Lung (tissue), 12 donors: ENCODE results near the gene COPRS. TPM values are rescaled to one million over a fixed set of nuclear protein-coding genes. Genes with fewer than 3 reads are reported as not detected.

ENCODE experiments used
- ATAC-seq: fragments of 200-7000 bp; cut with Tn5 transposase; one replicate; pipeline ENCODE4 v1.9.1; 2020; ENCODE audit warnings: moderate number of reproducible peaks; ENCODE audit not compliant: insufficient read depth, low FRiP score
- DNase-seq, 3 donors: peaks; one replicate each; pipeline ENCODE4 v3.0.0-alpha.2; 2013 to 2017
- H3K27ac ChIP-seq, 2 donors: one replicate each; pipeline ENCODE4 v1.5.1; 2013; ENCODE audit warnings: mild to moderate bottlenecking in 2 of 2, moderate library complexity in 2 of 2, control low read depth in 1 of 2, inconsistent platforms in 1 of 2, low read depth in 1 of 2, low read length in 1 of 2
- H3K27me3 ChIP-seq, 3 donors: one replicate each; pipeline ENCODE4 v1.5.1; 2013; ENCODE audit warnings: low read length in 2 of 3; ENCODE audit not compliant: control insufficient read depth in 3 of 3, insufficient read depth in 3 of 3
- H3K36me3 ChIP-seq, 4 donors: one replicate each; pipeline ENCODE4 v1.5.1; 2013; ENCODE audit warnings: low read length in 4 of 4, mild to moderate bottlenecking in 1 of 4, moderate library complexity in 1 of 4; ENCODE audit not compliant: control insufficient read depth in 4 of 4, insufficient read depth in 4 of 4
- H3K4me1 ChIP-seq, 5 donors: one replicate each; pipeline ENCODE4 v1.5.1; 2013; ENCODE audit warnings: low read length in 5 of 5, mild to moderate bottlenecking in 2 of 5, moderate library complexity in 1 of 5; ENCODE audit not compliant: control insufficient read depth in 5 of 5, insufficient read depth in 5 of 5
- H3K4me3 ChIP-seq: one replicate; pipeline ENCODE4 v1.5.1; 2013; ENCODE audit warnings: mild to moderate bottlenecking, control low read depth, moderate library complexity
- H3K9ac ChIP-seq, 2 donors: one replicate each; pipeline ENCODE4 v1.5.1; 2013; ENCODE audit warnings: low read length in 2 of 2, control low read depth in 1 of 2; ENCODE audit not compliant: insufficient read depth in 1 of 2
- H3K9me3 ChIP-seq, 4 donors: one replicate each; pipeline ENCODE4 v1.5.1; 2013; ENCODE audit warnings: low read length in 3 of 4, mild to moderate bottlenecking in 1 of 4, moderate library complexity in 1 of 4; ENCODE audit not compliant: control insufficient read depth in 4 of 4, insufficient read depth in 3 of 4
- CTCF ChIP-seq: IDR thresholded peaks from 2 replicates; pipeline ENCODE4 v1.5.1; 2012; ENCODE audit warnings: mild to moderate bottlenecking; ENCODE audit errors: control extremely low read depth, extremely low read depth
- WGBS, 2 donors: extraction: QIAGEN DNeasy Blood & Tissue Kit; methylation state at CpG; one replicate each; pipeline ENCODE4 v1.1.7; 2013; 5-methylcytosine and 5-hydroxymethylcytosine counted together
- polyA plus RNA-seq, 2 donors: library from polyadenylated mRNA; stranded (reverse); fragments of 200-250 nt; gene quantifications; one replicate each; pipeline ENCODE4 v1.2.1, GENCODE V29; 2013
- total RNA-seq, 2 donors: library from RNA; depleted of rRNA in 1 of 2; stranded (reverse); fragments of >200 nt in 1 of 2; gene quantifications; one replicate each; pipeline ENCODE4 v1.2.1, GENCODE V29; 2014 to 2021
- donor health status: control.
- donor health status: control.
- donor health status: Bipolar disorder and iron deficiency.
- donor health status: healthy.
- donor health status: DM: yes; HTN: yes; CAD: no.

The COPRS gene
- total and polyA plus RNA-seq, 4 donors = 21.0 to 64.7 (median 38.4) TPM

GRCh38 chr17:31903401-31903800 is 44.4 kb upstream of the COPRS start:
- Histone ChIP-seq H3K27me3 (no peaks in the 10 kb centered on the region), H3K9ac (no peak overlapping the region), H3K4me3 (no peak overlapping the region), H3K9me3 (no peaks in the 10 kb centered on the region), H3K36me3 (peaks cover 0 to 10% (median 5%) of the 10 kb centered on the region in 4 donors), H3K4me1 (peaks cover 0 to 22% (median 4%) of the 10 kb centered on the region in 5 donors), H3K27ac (no peak overlapping the region)
- ATAC-seq = no peak
- no peak for DNase-seq
- WGBS, 2 donors = 95 to 98% methylated on average over 16 of the region's 16 CpGs
- TF ChIP-seq CTCF = no peak

- ATAC-seq (no peak), DNase-seq (no peak)
- H3K4me3 ChIP-seq = no peak overlapping the region
- 56 to 58% methylated on average over 2 of the region's 2 CpGs for WGBS, 2 donors
- no peaks in the 10 kb centered on the region for H3K9me3 ChIP-seq
- no peaks in the 10 kb centered on the region for H3K27me3 ChIP-seq
- H3K4me1 ChIP-seq = peaks cover 0 to 15% (median 4%) of the 10 kb centered on the region in 5 donors
- H3K36me3 ChIP-seq = peaks cover 3 to 12% (median 7%) of the 10 kb centered on the region in 4 donors
- no peak overlapping the region for H3K27ac ChIP-seq
- no peak overlapping the region for H3K9ac ChIP-seq
- TF ChIP-seq CTCF = no peak
Measured at GRCh38 chr17:31902693-31903092, 43.6 kb upstream of the COPRS start.

GRCh38 chr17:31900877-31901276 is 41.8 kb upstream of the COPRS start:
- Histone ChIP-seq H3K36me3 (peaks cover 7 to 20% (median 14%) of the 10 kb centered on the region in 4 donors), H3K9me3 (no peaks in the 10 kb centered on the region), H3K27ac (peak overlapping the region; percentile 13 to 81), H3K4me1 (peaks cover 0 to 6% (median 4%) of the 10 kb centered on the region in 5 donors), H3K9ac (peak overlapping the region; percentile 38 to 73), H3K27me3 (no peaks in the 10 kb centered on the region), H3K4me3 (peak overlapping the region; percentile 83)
- DNase-seq (no peak), ATAC-seq (no peak)
- WGBS, 2 donors = 11 to 13% methylated on average over 5 of the region's 5 CpGs
- TF ChIP-seq CTCF = no peak

- ATAC-seq (no peak), DNase-seq (peak in 1 of 3 donors; percentile 6)
- Histone ChIP-seq H3K9ac (no peak overlapping the region), H3K4me1 (no peaks in the 10 kb centered on the region), H3K27me3 (no peaks in the 10 kb centered on the region), H3K27ac (no peak overlapping the region), H3K4me3 (no peak overlapping the region), H3K36me3 (peaks cover 18 to 42% (median 32%) of the 10 kb centered on the region in 4 donors), H3K9me3 (no peaks in the 10 kb centered on the region)
- no peak for TF ChIP-seq CTCF
- 31 to 72% methylated on average over 4 of the region's 4 CpGs for WGBS, 2 donors
Measured at GRCh38 chr17:31888124-31888523, 29.1 kb upstream of the COPRS start.
